ENCODE measurements around the gene F8. TPM values are rescaled to one million over a fixed set of nuclear protein-coding genes. Genes with fewer than 3 reads are reported as not detected.
A peak's percentile ranks its signal among the peaks of the same experiment; 100 is the strongest.

Gene F8
- total and polyA plus RNA-seq, 2 experiments from 2014 or later: 4.1 to 5.5 TPM

DNA sequence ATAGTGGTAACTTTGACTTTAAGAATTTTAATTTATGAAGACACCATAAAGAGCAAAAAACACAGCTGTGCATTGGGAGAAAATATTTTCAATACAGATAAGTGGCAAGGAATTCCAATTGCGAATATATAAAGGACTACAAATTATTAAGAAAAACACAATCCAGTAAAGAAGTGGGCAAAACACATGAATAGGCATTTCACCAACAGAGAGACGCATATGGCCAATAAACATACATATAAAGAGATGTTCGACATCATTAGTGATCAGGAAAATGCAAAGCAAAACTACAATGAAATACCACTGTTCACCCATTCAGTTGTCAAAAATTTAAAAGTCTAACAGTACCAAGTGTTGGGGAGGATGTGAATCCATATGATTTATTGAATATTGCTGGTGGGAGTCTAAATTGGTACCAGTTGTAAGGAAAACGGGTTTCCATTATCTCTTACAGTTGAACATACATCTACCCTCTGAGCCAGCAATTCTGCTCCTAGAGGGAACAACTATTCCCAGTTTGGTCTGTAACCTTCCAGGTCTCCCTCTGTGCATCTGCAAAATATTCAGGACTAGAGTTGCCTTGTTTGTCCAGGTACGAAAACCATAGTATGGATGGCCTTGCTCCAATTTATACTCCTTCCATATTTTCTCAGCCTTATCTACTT, 215.6 kb downstream of the F8 start:
- Histone ChIP-seq H3K4me2 (ENCODE audit: unreplicated experiment) (no peak overlapping the region), H4K20me1 (ENCODE audit: insufficient read depth) (no peaks in the 10 kb centered on the region), H3K27ac (no peak overlapping the region), H3K4me1 (ENCODE audit: insufficient read depth) (no peaks in the 10 kb centered on the region), H3K27me3 (replicated peaks; ENCODE audit: insufficient read depth) (no peaks in the 10 kb centered on the region), H3K9ac (no peak overlapping the region), H3K9me3 (ENCODE audit: low read depth) (no peaks in the 10 kb centered on the region), H3K36me3 (ENCODE audit: low read depth) (no peaks in the 10 kb centered on the region), H3K4me3 (no peak overlapping the region), H3K79me2 (ENCODE audit: insufficient read depth) (no peaks in the 10 kb centered on the region), H3F3A (ENCODE audit: insufficient read depth) (no peaks in the 10 kb centered on the region), H3K9me2 (ENCODE audit: insufficient read depth) (no peaks in the 10 kb centered on the region), H2AFZ (no peak overlapping the region)
- no peak for TF ChIP-seq EZH2phosphoT487 (IDR thresholded peaks at IDR 0.05; ENCODE audit: insufficient read depth, low read depth)
- TF ChIP-seq EZH2 (IDR thresholded peaks at IDR 0.05; ENCODE audit: insufficient read depth, poor library complexity, severe bottlenecking): no peak
- no peak for DNase-seq
- in situ Hi-C loops (cut with MboI): no loop called here
- 89 to 95% methylated on average over 5 of the region's 5 CpGs for WGBS, 2 experiments (ENCODE audit: low coverage in 1 of 2, low lambda C conversion rate in 2 of 2, missing lambda C conversion rate in 2 of 2)

- Histone ChIP-seq H3K36me3 (ENCODE audit: low read depth) (no peaks in the 10 kb centered on the region), H3K9me2 (ENCODE audit: insufficient read depth) (no peaks in the 10 kb centered on the region), H3K4me2 (ENCODE audit: unreplicated experiment) (peak overlapping the region; percentile 73), H3K9me3 (ENCODE audit: low read depth) (no peaks in the 10 kb centered on the region), H2AFZ (peak overlapping the region; percentile 85), H3K27me3 (replicated peaks; ENCODE audit: insufficient read depth) (no peaks in the 10 kb centered on the region), H3K9ac (peak overlapping the region; percentile 75), H3F3A (ENCODE audit: insufficient read depth) (no peaks in the 10 kb centered on the region), H3K4me1 (ENCODE audit: insufficient read depth) (no peaks in the 10 kb centered on the region), H3K27ac (peak overlapping the region; percentile 58), H4K20me1 (ENCODE audit: insufficient read depth) (no peaks in the 10 kb centered on the region), H3K4me3 (peak overlapping the region; percentile 79), H3K79me2 (ENCODE audit: insufficient read depth) (peaks cover 4% of the 10 kb centered on the region; the same call in 1 of the 2 replicates)
- in situ Hi-C loops (cut with MboI): no loop called here
- 1% methylated on average over 10 to 13 of the region's 13 CpGs for WGBS, 2 experiments (ENCODE audit: low coverage in 1 of 2, low lambda C conversion rate in 2 of 2, missing lambda C conversion rate in 2 of 2)
- TF ChIP-seq EZH2 (IDR thresholded peaks at IDR 0.05; ENCODE audit: insufficient read depth, poor library complexity, severe bottlenecking): no peak
- no peak for TF ChIP-seq EZH2phosphoT487 (IDR thresholded peaks at IDR 0.05; ENCODE audit: insufficient read depth, low read depth)
- peak; percentile 50 for DNase-seq
Observed at GRCh38 chrX:154805696-154806091, 216.8 kb downstream of the F8 start.

GRCh38 chrX:154804957-154805695, 217.4 kb downstream of the F8 start, which contains the start of gene MPP1:
Gene MPP1 (minus strand): TSS chrX:154805485. CDS start chrX:154805373, 112 bp downstream.
- Histone ChIP-seq H3F3A (ENCODE audit: insufficient read depth) (no peaks in the 10 kb centered on the region), H3K4me2 (ENCODE audit: unreplicated experiment) (peak within 1 kb of the TSS; percentile 91), H3K79me2 (ENCODE audit: insufficient read depth) (peaks cover 8% of the 10 kb centered on the region; the same call in 1 of the 2 replicates), H3K4me3 (peak within 1 kb of the TSS; percentile 79), H3K9me2 (ENCODE audit: insufficient read depth) (no peaks in the 10 kb centered on the region), H3K27ac (peak within 1 kb of the TSS; percentile 58), H3K9me3 (ENCODE audit: low read depth) (no peaks in the 10 kb centered on the region), H3K27me3 (replicated peaks; ENCODE audit: insufficient read depth) (no peaks in the 10 kb centered on the region), H2AFZ (peak within 1 kb of the TSS; percentile 85), H3K4me1 (ENCODE audit: insufficient read depth) (no peaks in the 10 kb centered on the region), H4K20me1 (ENCODE audit: insufficient read depth) (no peaks in the 10 kb centered on the region), H3K36me3 (ENCODE audit: low read depth) (no peaks in the 10 kb centered on the region), H3K9ac (peak within 1 kb of the TSS; percentile 75)
- WGBS, 2 experiments (ENCODE audit: low coverage in 1 of 2, low lambda C conversion rate in 2 of 2, missing lambda C conversion rate in 2 of 2): 1 to 3% methylated on average over 27 to 44 of the region's 65 CpGs
- TF ChIP-seq EZH2phosphoT487 (IDR thresholded peaks at IDR 0.05; ENCODE audit: insufficient read depth, low read depth): no peak
- TF ChIP-seq EZH2 (IDR thresholded peaks at IDR 0.05; ENCODE audit: insufficient read depth, poor library complexity, severe bottlenecking): no peak
- peak; percentile 85 for DNase-seq
- in situ Hi-C loops (cut with MboI): no loop called here

- H2AFZ ChIP-seq: peak overlapping the region; percentile 85
- no peaks in the 10 kb centered on the region for H3K9me3 ChIP-seq (ENCODE audit: low read depth)
- peaks cover 3% of the 10 kb centered on the region; the same call in 1 of the 2 replicates for H3F3A ChIP-seq (ENCODE audit: insufficient read depth)
- in situ Hi-C loops (cut with MboI): no loop called here
- H3K27me3 ChIP-seq (replicated peaks; ENCODE audit: insufficient read depth): no peaks in the 10 kb centered on the region
- TF ChIP-seq EZH2phosphoT487 (IDR thresholded peaks at IDR 0.05; ENCODE audit: insufficient read depth, low read depth) (no peak), EZH2 (IDR thresholded peaks at IDR 0.05; ENCODE audit: insufficient read depth, poor library complexity, severe bottlenecking) (no peak)
- H3K4me2 ChIP-seq (ENCODE audit: unreplicated experiment): peak overlapping the region; percentile 91
- peak overlapping the region; percentile 42 for H3K27ac ChIP-seq
- peak; percentile 24 for DNase-seq
- no peaks in the 10 kb centered on the region for H4K20me1 ChIP-seq (ENCODE audit: insufficient read depth)
- H3K36me3 ChIP-seq (ENCODE audit: low read depth): no peaks in the 10 kb centered on the region
- peaks cover 8% of the 10 kb centered on the region; the same call in 1 of the 2 replicates for H3K79me2 ChIP-seq (ENCODE audit: insufficient read depth)
- H3K4me1 ChIP-seq (ENCODE audit: insufficient read depth): peaks cover 6% of the 10 kb centered on the region
- H3K9me2 ChIP-seq (ENCODE audit: insufficient read depth): no peaks in the 10 kb centered on the region
- peak overlapping the region; percentile 75 for H3K9ac ChIP-seq
- H3K4me3 ChIP-seq: peak overlapping the region; percentile 79
- 7 to 10% methylated on average over 6 to 7 of the region's 7 CpGs for WGBS, 2 experiments (ENCODE audit: low coverage in 1 of 2, low lambda C conversion rate in 2 of 2, missing lambda C conversion rate in 2 of 2)
Observed at GRCh38 chrX:154804261-154804956, 218.1 kb downstream of the F8 start.
